OCI-LY1 (cell line): Measurements from ENCODE around the gene SLC38A4.
"Not testable (repeated sequence)": the region's sequence is repeated elsewhere in the genome, so short reads cannot be mapped to it uniquely, and the experiment has no call there.

ENCODE experiments used
- H2AFZ ChIP-seq: fragments of 200-600 bp; sonication (generic), shearing (Covaris generic); 2 replicates; pipeline ENCODE4 v1.6.0; 2014; ENCODE audit warnings: antibody characterized with exemption, mild to moderate bottlenecking, low read length
- H3F3A ChIP-seq: fragments of 200-600 bp; sonication (generic), shearing (Covaris generic); 2 replicates; pipeline ENCODE4 v1.6.0; 2014; ENCODE audit warnings: mild to moderate bottlenecking, antibody characterized with exemption, low read length, moderate library complexity; ENCODE audit not compliant: insufficient read depth
- H3K27ac ChIP-seq: fragments of 200-600 bp; sonication (generic); 2 replicates; pipeline ENCODE4 v1.5.1; 2014; ENCODE audit warnings: low read length, mixed run types, mild to moderate bottlenecking, low read depth; ENCODE audit not compliant: poor library complexity, severe bottlenecking
- H3K27me3 ChIP-seq: fragments of 200-600 bp; sonication (generic); 2 replicates; pipeline ENCODE4 v1.6.0; 2014; ENCODE audit warnings: antibody characterized with exemption, mild to moderate bottlenecking, low read length, moderate library complexity; ENCODE audit not compliant: insufficient read depth
- H3K36me3 ChIP-seq: fragments of 200-600 bp; sonication (generic); 2 replicates; pipeline ENCODE4 v1.6.1; 2014; ENCODE audit warnings: mild to moderate bottlenecking, antibody characterized with exemption, low read length, moderate library complexity, mixed read lengths; ENCODE audit not compliant: insufficient read depth
- H3K4me1 ChIP-seq: fragments of 200-600 bp; sonication (generic); 2 replicates; pipeline ENCODE4 v1.5.1; 2014; ENCODE audit warnings: mild to moderate bottlenecking, low read length, moderate library complexity; ENCODE audit not compliant: insufficient read depth, severe bottlenecking
- H3K4me2 ChIP-seq: fragments of 200-600 bp; sonication (generic), shearing (Covaris generic); 2 replicates; pipeline ENCODE4 v1.6.1; 2014; ENCODE audit warnings: low read length
- H3K4me3 ChIP-seq: fragments of 200-600 bp; sonication (generic); 2 replicates; pipeline ENCODE4 v1.5.1; 2014; ENCODE audit warnings: low read length, low read depth, mild to moderate bottlenecking, mixed read lengths; ENCODE audit not compliant: poor library complexity, severe bottlenecking
- H3K79me2 ChIP-seq: fragments of 200-600 bp; shearing (Covaris generic); 2 replicates; pipeline ENCODE4 v1.6.1; 2016; ENCODE audit warnings: mixed run types, low read length, mixed read lengths; ENCODE audit not compliant: insufficient read depth
- H3K9ac ChIP-seq: fragments of 200-600 bp; sonication (generic), shearing (Covaris generic); 2 replicates; pipeline ENCODE4 v1.6.1; 2014; ENCODE audit warnings: mild to moderate bottlenecking, low read length, mixed read lengths
- H3K9me2 ChIP-seq: fragments of 200-600 bp; sonication (generic), shearing (Covaris generic); 2 replicates; pipeline ENCODE4 v1.6.1; 2014; ENCODE audit warnings: low read depth, mild to moderate bottlenecking, low read length, mixed read lengths
- H3K9me3 ChIP-seq: fragments of 200-600 bp; shearing (Covaris generic); 2 replicates; pipeline ENCODE4 v1.6.1; 2014; ENCODE audit warnings: low read length, mixed read lengths
- H4K20me1 ChIP-seq: fragments of 200-600 bp; sonication (generic), shearing (Covaris generic); 2 replicates; pipeline ENCODE4 v1.6.0; 2016; ENCODE audit warnings: mild to moderate bottlenecking, low read length; ENCODE audit not compliant: insufficient read depth
- EZH2 ChIP-seq: fragments of 200-600 bp; sonication (generic), shearing (Covaris generic); IDR thresholded peaks from 2 replicates; pipeline ENCODE4 v1.8.0; 2017; ENCODE audit warnings: borderline replicate concordance, mixed run types, mild to moderate bottlenecking, antibody characterized with exemption, low read length, moderate library complexity, mixed read lengths
- TF ChIP-seq, protein P1 (sequence below): fragments of 200-600 bp; sonication (generic), shearing (Covaris generic); IDR thresholded peaks from 2 replicates; pipeline ENCODE4 v1.5.1; 2017; ENCODE audit warnings: mild to moderate bottlenecking, antibody characterized with exemption, low read length, moderate library complexity, mixed read lengths

SLC38A4 gene

DNA sequence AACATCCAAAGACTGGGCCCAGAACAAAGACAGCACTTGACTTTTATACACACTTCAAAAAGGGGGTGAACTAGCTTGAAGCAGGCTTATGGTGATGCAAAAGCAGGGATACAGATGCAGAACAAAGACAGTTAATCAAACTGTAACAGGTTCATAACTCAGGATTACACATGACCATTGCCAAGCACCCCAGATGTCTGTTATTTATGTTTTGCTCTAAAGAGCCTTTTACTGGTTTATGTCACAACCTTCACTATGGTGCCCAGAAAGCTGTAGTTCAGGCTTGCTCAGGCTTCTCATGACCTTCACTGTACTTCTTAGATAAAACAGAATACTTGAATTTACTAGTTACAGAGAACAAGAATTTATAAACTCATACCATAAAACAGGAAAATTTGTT lies 31.7 kb upstream of the SLC38A4 start:
- Histone ChIP-seq H3K4me3 (no peak overlapping the region), H3K79me2 (no peaks in the 10 kb centered on the region), H4K20me1 (no peaks in the 10 kb centered on the region), H2AFZ (no peak overlapping the region), H3K36me3 (no peaks in the 10 kb centered on the region), H3K4me2 (no peak overlapping the region), H3K9me3 (peaks cover 3% of the 10 kb centered on the region; the same call in 1 of the 2 replicates), H3K9me2 (no peaks in the 10 kb centered on the region), H3K27ac (no peak overlapping the region), H3K9ac (no peak overlapping the region), H3F3A (no peaks in the 10 kb centered on the region), H3K27me3 (no peaks in the 10 kb centered on the region), H3K4me1 (no peaks in the 10 kb centered on the region)
- no peak for TF ChIP-seq EZH2
- TF ChIP-seq, protein P1, sequence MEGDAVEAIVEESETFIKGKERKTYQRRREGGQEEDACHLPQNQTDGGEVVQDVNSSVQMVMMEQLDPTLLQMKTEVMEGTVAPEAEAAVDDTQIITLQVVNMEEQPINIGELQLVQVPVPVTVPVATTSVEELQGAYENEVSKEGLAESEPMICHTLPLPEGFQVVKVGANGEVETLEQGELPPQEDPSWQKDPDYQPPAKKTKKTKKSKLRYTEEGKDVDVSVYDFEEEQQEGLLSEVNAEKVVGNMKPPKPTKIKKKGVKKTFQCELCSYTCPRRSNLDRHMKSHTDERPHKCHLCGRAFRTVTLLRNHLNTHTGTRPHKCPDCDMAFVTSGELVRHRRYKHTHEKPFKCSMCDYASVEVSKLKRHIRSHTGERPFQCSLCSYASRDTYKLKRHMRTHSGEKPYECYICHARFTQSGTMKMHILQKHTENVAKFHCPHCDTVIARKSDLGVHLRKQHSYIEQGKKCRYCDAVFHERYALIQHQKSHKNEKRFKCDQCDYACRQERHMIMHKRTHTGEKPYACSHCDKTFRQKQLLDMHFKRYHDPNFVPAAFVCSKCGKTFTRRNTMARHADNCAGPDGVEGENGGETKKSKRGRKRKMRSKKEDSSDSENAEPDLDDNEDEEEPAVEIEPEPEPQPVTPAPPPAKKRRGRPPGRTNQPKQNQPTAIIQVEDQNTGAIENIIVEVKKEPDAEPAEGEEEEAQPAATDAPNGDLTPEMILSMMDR, result no peak

DNA sequence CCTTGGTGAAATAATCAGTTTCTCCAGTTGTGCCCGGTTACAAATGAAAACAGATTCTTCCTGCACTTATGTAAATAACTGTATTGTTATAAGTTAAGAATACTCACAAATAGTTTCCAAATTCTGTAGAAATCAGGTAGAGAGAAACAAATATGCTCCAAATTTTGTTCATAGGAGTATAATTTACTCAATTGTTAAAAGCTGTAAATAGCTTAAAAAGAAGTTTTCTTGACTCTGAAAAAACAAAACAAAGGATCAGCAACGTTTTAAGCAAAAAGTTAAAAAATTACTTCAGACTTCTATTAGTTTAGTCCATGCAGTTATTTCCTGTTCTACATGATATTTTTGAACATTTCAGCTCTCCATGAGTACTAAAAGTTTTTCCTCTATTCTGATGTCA lies 30.0 kb upstream of the SLC38A4 start:
- H3K4me1 ChIP-seq, result no peaks in the 10 kb centered on the region
- no peak overlapping the region for H3K4me3 ChIP-seq
- H3K27ac ChIP-seq, result no peak overlapping the region
- TF ChIP-seq, protein P1, result no peak
- TF ChIP-seq EZH2, result no peak
- no peak overlapping the region for H3K9ac ChIP-seq
- no peaks in the 10 kb centered on the region for H3K9me2 ChIP-seq
- H4K20me1 ChIP-seq, result no peaks in the 10 kb centered on the region
- H3F3A ChIP-seq, result no peaks in the 10 kb centered on the region
- peaks cover 3% of the 10 kb centered on the region; the same call in 1 of the 2 replicates for H3K9me3 ChIP-seq
- H3K4me2 ChIP-seq, result no peak overlapping the region
- no peaks in the 10 kb centered on the region for H3K79me2 ChIP-seq
- no peak overlapping the region for H2AFZ ChIP-seq
- no peaks in the 10 kb centered on the region for H3K36me3 ChIP-seq
- no peaks in the 10 kb centered on the region for H3K27me3 ChIP-seq

DNA sequence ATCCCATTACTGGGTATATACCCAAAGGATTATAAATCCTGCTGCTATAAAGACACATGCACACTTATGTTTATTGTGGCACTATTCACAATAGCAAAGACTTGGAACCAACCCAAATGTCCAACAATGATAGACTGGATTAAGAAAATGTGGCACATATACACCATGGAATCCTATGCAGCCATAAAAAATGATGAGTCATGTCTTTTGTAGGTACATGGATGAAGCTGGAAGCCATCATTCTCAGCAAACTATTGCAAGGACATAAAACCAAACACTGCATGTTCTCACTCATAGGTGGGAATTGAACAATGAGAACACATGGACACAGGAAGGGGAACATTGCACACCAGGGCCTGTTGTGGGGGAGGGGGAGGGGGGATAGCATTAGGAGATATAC lies 28.4 kb upstream of the SLC38A4 start:
- not testable (repeated sequence) for H3K9me3 ChIP-seq, H3K9ac ChIP-seq, H3K79me2 ChIP-seq, H3K4me3 ChIP-seq, H2AFZ ChIP-seq, H3K4me2 ChIP-seq, H3K27me3 ChIP-seq, H3F3A ChIP-seq, H4K20me1 ChIP-seq, H3K36me3 ChIP-seq, H3K27ac ChIP-seq, H3K4me1 ChIP-seq, H3K9me2 ChIP-seq

DNA sequence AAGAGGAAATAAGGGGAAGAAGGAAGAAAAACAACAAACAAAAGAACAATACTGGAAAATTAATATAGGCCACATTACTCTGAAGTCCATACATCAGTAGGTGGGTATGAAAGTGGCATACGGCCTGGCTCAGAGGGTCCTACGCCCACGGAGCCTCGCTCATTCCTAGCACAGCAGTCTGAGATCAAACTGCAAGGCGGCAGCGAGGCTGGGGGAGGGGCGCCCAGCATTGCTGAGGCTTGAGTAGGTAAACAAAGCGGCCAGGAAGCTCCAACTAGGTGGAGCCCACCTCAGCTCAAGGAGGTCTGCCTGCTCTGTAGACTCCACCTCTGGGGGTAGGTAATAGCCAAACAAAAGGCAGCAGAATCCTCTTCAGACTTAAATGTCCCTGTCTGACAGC lies 23.0 kb upstream of the SLC38A4 start:
- H3K4me2 ChIP-seq, H3K4me3 ChIP-seq, H3K9ac ChIP-seq, H2AFZ ChIP-seq, H3K79me2 ChIP-seq, H3F3A ChIP-seq, H3K27me3 ChIP-seq, H3K9me3 ChIP-seq, H3K27ac ChIP-seq, H3K4me1 ChIP-seq, H3K9me2 ChIP-seq, H4K20me1 ChIP-seq, H3K36me3 ChIP-seq: not testable (repeated sequence)
